Measurements from ENCODE around the gene DIP2C. TPM values are rescaled to one million over a fixed set of nuclear protein-coding genes. Genes with fewer than 3 reads are reported as not detected.

The DIP2C gene
- total RNA-seq, 6 experiments from 2014 or later = 23.2 to 28.9 (median 26.3) TPM

DNA sequence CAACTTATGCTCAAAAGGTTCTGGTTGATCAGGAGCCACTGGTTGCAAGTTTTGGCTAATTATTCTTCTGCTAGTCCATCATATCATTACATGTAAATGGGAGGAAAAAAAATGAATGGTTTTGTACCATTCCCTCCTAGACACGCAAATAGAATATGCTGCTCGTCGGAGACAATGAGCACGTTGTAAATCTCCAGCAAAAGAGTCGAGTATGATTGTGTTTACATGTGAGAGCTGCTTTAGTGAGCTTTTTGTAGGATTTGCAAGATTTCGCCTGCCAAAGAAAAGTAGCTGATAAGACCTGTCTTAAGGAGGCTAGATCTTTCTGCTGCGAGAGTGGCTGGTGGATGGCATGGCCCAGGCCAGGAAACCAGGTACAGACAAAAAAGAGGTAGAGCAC is 445.2 kb downstream of the DIP2C start:
- Mint-ChIP-seq H3K4me3 (no peak overlapping the region), H3K36me3 (ENCODE audit: low read depth) (peaks cover 23% of the 10 kb centered on the region), H3K27me3 (ENCODE audit: insufficient read depth) (no peaks in the 10 kb centered on the region), H3K27ac (no peak overlapping the region), H3K9me3 (no peaks in the 10 kb centered on the region), H3K4me1 (ENCODE audit: low read depth) (peaks cover 3% of the 10 kb centered on the region; the same call in 1 of the 2 replicates)
- DNase-seq = no peak
- TF ChIP-seq CTCF (IDR thresholded peaks at IDR 0.05) = no peak

- Mint-ChIP-seq H3K36me3 (ENCODE audit: low read depth) (peaks cover 12% of the 10 kb centered on the region; the same call in 1 of the 2 replicates), H3K9me3 (no peaks in the 10 kb centered on the region), H3K4me1 (ENCODE audit: low read depth) (peaks cover 7% of the 10 kb centered on the region; the same call in 1 of the 2 replicates), H3K27ac (no peak overlapping the region), H3K27me3 (ENCODE audit: insufficient read depth) (no peaks in the 10 kb centered on the region), H3K4me3 (no peak overlapping the region)
- DNase-seq = no peak
- TF ChIP-seq CTCF (IDR thresholded peaks at IDR 0.05) = no peak
These were observed 447.4 kb downstream of the DIP2C start for GRCh38 chr10:241966-242643.

DNA sequence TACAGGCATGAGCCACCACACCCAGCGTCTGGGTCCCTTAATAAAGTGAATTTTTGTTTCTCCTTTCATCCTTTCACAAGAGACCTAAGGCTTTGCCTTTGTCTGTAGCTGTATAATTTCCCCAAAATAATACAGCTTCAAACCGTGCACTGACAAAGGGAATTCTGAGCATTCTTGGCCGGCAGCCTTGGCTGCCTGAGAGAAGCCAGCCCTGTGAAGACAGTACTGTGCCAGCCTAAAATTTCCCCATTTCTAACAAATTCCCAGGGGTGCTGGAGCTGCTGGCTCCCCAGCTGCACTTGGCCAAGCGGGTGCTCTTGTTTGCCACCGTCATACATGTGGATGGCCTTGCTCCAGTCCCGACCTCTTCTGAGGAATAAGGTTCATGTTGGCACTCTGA is 448.0 kb downstream of the DIP2C start:
- Mint-ChIP-seq H3K9me3 (no peaks in the 10 kb centered on the region), H3K4me1 (ENCODE audit: low read depth) (peaks cover 7% of the 10 kb centered on the region; the same call in 1 of the 2 replicates), H3K36me3 (ENCODE audit: low read depth) (0 out of 2 replicates have a peak, but pooled peaks cover 6% of the 10 kb centered on the region), H3K27ac (no peak overlapping the region), H3K4me3 (no peak overlapping the region), H3K27me3 (ENCODE audit: insufficient read depth) (no peaks in the 10 kb centered on the region)
- DNase-seq = no peak
- TF ChIP-seq CTCF (IDR thresholded peaks at IDR 0.05) = no peak

- TF ChIP-seq CTCF (IDR thresholded peaks at IDR 0.05) = peak; percentile 25; the same call in 1 of the 2 replicates
- Mint-ChIP-seq H3K36me3 (ENCODE audit: low read depth) (0 out of 2 replicates have a peak, but pooled peaks cover 3% of the 10 kb centered on the region), H3K9me3 (no peaks in the 10 kb centered on the region), H3K27me3 (ENCODE audit: insufficient read depth) (no peaks in the 10 kb centered on the region), H3K4me3 (no peak overlapping the region), H3K4me1 (ENCODE audit: low read depth) (peaks cover 11% of the 10 kb centered on the region), H3K27ac (no peak overlapping the region)
- no peak for DNase-seq
These were observed 450.4 kb downstream of the DIP2C start for GRCh38 chr10:239109-239508.

GRCh38 chr10:235915-236314 is 453.6 kb downstream of the DIP2C start:
- TF ChIP-seq CTCF (IDR thresholded peaks at IDR 0.05) = no peak
- Mint-ChIP-seq H3K27me3 (ENCODE audit: insufficient read depth) (no peaks in the 10 kb centered on the region), H3K27ac (no peak overlapping the region), H3K4me1 (ENCODE audit: low read depth) (peaks cover 11% of the 10 kb centered on the region), H3K9me3 (no peaks in the 10 kb centered on the region), H3K36me3 (ENCODE audit: low read depth) (no peaks in the 10 kb centered on the region), H3K4me3 (no peak overlapping the region)
- no peak for DNase-seq

All from HFFc6 (cell line).